ENCODE data around the gene DCAF11.

DNA sequence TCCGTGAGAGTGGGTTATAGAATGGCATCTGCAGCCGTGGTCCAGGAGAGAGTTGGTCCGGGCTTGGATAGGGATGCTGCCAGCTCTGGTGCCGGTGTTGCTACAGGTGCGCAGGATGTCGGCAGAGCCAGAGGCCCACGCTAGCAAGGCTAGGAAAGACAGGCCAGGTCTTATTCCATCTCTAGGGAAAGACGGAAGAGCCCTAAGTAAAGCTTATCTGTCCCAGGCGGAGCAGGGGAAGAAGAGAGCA lies 20.9 kb downstream of the DCAF11 start:
- TF ChIP-seq GATA3 (IDR thresholded peaks at IDR 0.05; ENCODE audit: low read depth, low read length), result no peak
- TF ChIP-seq GATA2 (IDR thresholded peaks at IDR 0.05; ENCODE audit: low read depth, low read length), result no peak
